Type B pancreatic cell (in vitro differentiated cells): ENCODE data around the gene ACADVL. TPM values are rescaled to one million over a fixed set of nuclear protein-coding genes. Genes with fewer than 3 reads are reported as not detected.

Source experiments
- DNase-seq: peaks from one replicate; pipeline ENCODE4 v3.0.0; 2021; ENCODE audit warnings: mixed read lengths; ENCODE audit not compliant: unreplicated experiment; ENCODE audit errors: extremely low spot score
- H3K27ac Mint-ChIP-seq: 2 replicates; pipeline ENCODE4 v1.8.0; 2021; ENCODE audit warnings: mild to moderate bottlenecking, mixed read lengths
- H3K27me3 Mint-ChIP-seq: 2 replicates; pipeline ENCODE4 v1.8.0; 2021; ENCODE audit warnings: mixed read lengths
- H3K36me3 Mint-ChIP-seq: 2 replicates; pipeline ENCODE4 v1.8.0; 2021; ENCODE audit warnings: mixed read lengths
- H3K4me1 Mint-ChIP-seq: one replicate; pipeline ENCODE4 v1.8.0; 2021; ENCODE audit warnings: mixed read lengths; ENCODE audit not compliant: unreplicated experiment
- H3K4me3 Mint-ChIP-seq: 2 replicates; pipeline ENCODE4 v1.8.0; 2021; ENCODE audit warnings: mild to moderate bottlenecking, mixed read lengths
- H3K9me3 Mint-ChIP-seq: 2 replicates; pipeline ENCODE4 v1.8.0; 2021; ENCODE audit warnings: mixed read lengths
- CTCF ChIP-seq: fragments of 200-600 bp; sonication (generic); conservative IDR thresholded peaks from 2 replicates; pipeline ENCODE4 v1.5.0; 2021; ENCODE audit warnings: antibody characterized with exemption, mild to moderate bottlenecking
- total RNA-seq: library from RNA; stranded (reverse); gene quantifications from 2 replicates; pipeline ENCODE4 v1.2.1, GENCODE V29; 2021; ENCODE audit warnings: low replicate concordance

ACADVL gene
- total RNA-seq, 1 donor from 2014 or later, result 617 TPM

- Mint-ChIP-seq H3K4me3 (no peak overlapping the region), H3K36me3 (peaks cover 6% of the 10 kb centered on the region), H3K27ac (no peak overlapping the region), H3K9me3 (no peaks in the 10 kb centered on the region), H3K4me1 (peaks cover 5% of the 10 kb centered on the region), H3K27me3 (no peaks in the 10 kb centered on the region)
- no peak for DNase-seq
- no peak for TF ChIP-seq CTCF
Observed at GRCh38 chr17:7176107-7176840, 43.5 kb upstream of the ACADVL start.

- peaks cover 5% of the 10 kb centered on the region for H3K4me1 Mint-ChIP-seq
- peaks cover 6% of the 10 kb centered on the region for H3K36me3 Mint-ChIP-seq
- TF ChIP-seq CTCF, result no peak
- H3K27ac Mint-ChIP-seq, result no peak overlapping the region
- no peak overlapping the region for H3K4me3 Mint-ChIP-seq
- H3K9me3 Mint-ChIP-seq, result no peaks in the 10 kb centered on the region
- H3K27me3 Mint-ChIP-seq, result no peaks in the 10 kb centered on the region
- DNase-seq, result no peak
Observed at GRCh38 chr17:7176841-7177190, 42.9 kb upstream of the ACADVL start.

- DNase-seq, result peak; percentile 89
- Mint-ChIP-seq H3K4me1 (peaks cover 5% of the 10 kb centered on the region), H3K36me3 (peaks cover 4% of the 10 kb centered on the region), H3K9me3 (no peaks in the 10 kb centered on the region), H3K4me3 (no peak overlapping the region), H3K27me3 (no peaks in the 10 kb centered on the region), H3K27ac (no peak overlapping the region)
- TF ChIP-seq CTCF, result peak; percentile 94
Observed at GRCh38 chr17:7177191-7177953, 42.4 kb upstream of the ACADVL start.

- Mint-ChIP-seq H3K9me3 (no peaks in the 10 kb centered on the region), H3K4me1 (peaks cover 5% of the 10 kb centered on the region), H3K36me3 (no peaks in the 10 kb centered on the region), H3K27me3 (no peaks in the 10 kb centered on the region), H3K27ac (no peak overlapping the region), H3K4me3 (no peak overlapping the region)
- TF ChIP-seq CTCF, result no peak
- no peak for DNase-seq
Observed at GRCh38 chr17:7177954-7178477, 41.7 kb upstream of the ACADVL start.

- DNase-seq, result no peak
- TF ChIP-seq CTCF, result no peak
- H3K4me3 Mint-ChIP-seq, result no peak overlapping the region
- no peaks in the 10 kb centered on the region for H3K36me3 Mint-ChIP-seq
- peaks cover 5% of the 10 kb centered on the region for H3K4me1 Mint-ChIP-seq
- H3K9me3 Mint-ChIP-seq, result no peaks in the 10 kb centered on the region
- H3K27ac Mint-ChIP-seq, result no peak overlapping the region
- H3K27me3 Mint-ChIP-seq, result no peaks in the 10 kb centered on the region
Observed at GRCh38 chr17:7178973-7179316, 40.8 kb upstream of the ACADVL start.
